NCI-H2227 treated with DMSO at 0.1 percent for 48 hours (cell line): ENCODE data around the gene PTTG1IP.

Experiments used
- DNase-seq: peaks from one replicate; lab custom pipeline; 2025; lab: John Stamatoyannopoulos, UW

The PTTG1IP gene

GRCh38 chr21:44862869-44863685 lies 10.4 kb downstream of the PTTG1IP start:
- DNase-seq = no peak

- no peak for DNase-seq
Measured at GRCh38 chr21:44858791-44859190, 14.7 kb downstream of the PTTG1IP start.

GRCh38 chr21:44858291-44858690 lies 15.2 kb downstream of the PTTG1IP start:
- no peak for DNase-seq

GRCh38 chr21:44857127-44857892 lies 16.2 kb downstream of the PTTG1IP start:
- no peak for DNase-seq

- DNase-seq = no peak
Measured at GRCh38 chr21:44856131-44856530, 17.4 kb downstream of the PTTG1IP start.

- DNase-seq = no peak
Measured at GRCh38 chr21:44855572-44855971, 17.9 kb downstream of the PTTG1IP start.

GRCh38 chr21:44854664-44855446 lies 18.6 kb downstream of the PTTG1IP start:
- no peak for DNase-seq

GRCh38 chr21:44854391-44854663 lies 19.2 kb downstream of the PTTG1IP start:
- DNase-seq = no peak

- DNase-seq = no peak
Measured at GRCh38 chr21:44853601-44854390, 19.7 kb downstream of the PTTG1IP start.

- no peak for DNase-seq
Measured at GRCh38 chr21:44850905-44851657, 22.4 kb downstream of the PTTG1IP start.

- no peak for DNase-seq
Measured at GRCh38 chr21:44850208-44850800, 23.2 kb downstream of the PTTG1IP start.

GRCh38 chr21:44849616-44850130 lies 23.8 kb downstream of the PTTG1IP start:
- no peak for DNase-seq

- no peak for DNase-seq
Measured at GRCh38 chr21:44848821-44849521, 24.5 kb downstream of the PTTG1IP start.

GRCh38 chr21:44847261-44848056 lies 26.0 kb downstream of the PTTG1IP start:
- DNase-seq = no peak

- DNase-seq = no peak
Measured at GRCh38 chr21:44846485-44847260, 26.8 kb downstream of the PTTG1IP start.

GRCh38 chr21:44846224-44846484 lies 27.3 kb downstream of the PTTG1IP start:
- DNase-seq = peak; percentile 27

GRCh38 chr21:44845418-44846223 lies 27.9 kb downstream of the PTTG1IP start:
- DNase-seq = peak; percentile 32

GRCh38 chr21:44844256-44844655 lies 29.2 kb downstream of the PTTG1IP start:
- no peak for DNase-seq
